NCI-H2227 treated with DMSO at 0.1 percent for 48 hours (cell line): ENCODE results near the gene PLET1.

Source experiments
- DNase-seq: peaks from one replicate; lab custom pipeline; 2025; lab: John Stamatoyannopoulos, UW

PLET1 gene

GRCh38 chr11:112238041-112238440 lies 22.6 kb downstream of the PLET1 start:
- no peak for DNase-seq

GRCh38 chr11:112237451-112237850 lies 23.2 kb downstream of the PLET1 start:
- no peak for DNase-seq

GRCh38 chr11:112235750-112236390 lies 24.8 kb downstream of the PLET1 start:
- no peak for DNase-seq

- DNase-seq: no peak
Measured at GRCh38 chr11:112231952-112232351, 28.7 kb downstream of the PLET1 start.

- DNase-seq: no peak
Measured at GRCh38 chr11:112229746-112230433, 30.8 kb downstream of the PLET1 start.

- no peak for DNase-seq
Measured at GRCh38 chr11:112229159-112229558, 31.5 kb downstream of the PLET1 start.

- no peak for DNase-seq
Measured at GRCh38 chr11:112228706-112229105, 32.0 kb downstream of the PLET1 start.

GRCh38 chr11:112227471-112227870 lies 33.2 kb downstream of the PLET1 start:
- DNase-seq: no peak

GRCh38 chr11:112226831-112227401 lies 33.7 kb downstream of the PLET1 start:
- no peak for DNase-seq

- DNase-seq: peak; percentile 70
Measured at GRCh38 chr11:112226062-112226830, 34.4 kb downstream of the PLET1 start, which contains the start of gene PTS. Gene PTS, plus strand, starts transcription at chr11:112226428. Its CDS starts 16 bp downstream, at chr11:112226444.

GRCh38 chr11:112225753-112226061 lies 35.0 kb downstream of the PLET1 start:
- DNase-seq: no peak

- no peak for DNase-seq
Measured at GRCh38 chr11:112223754-112224532, 36.7 kb downstream of the PLET1 start.

- no peak for DNase-seq
Measured at GRCh38 chr11:112223121-112223520, 37.5 kb downstream of the PLET1 start.

- DNase-seq: no peak
Measured at GRCh38 chr11:112222303-112222702, 38.4 kb downstream of the PLET1 start.

GRCh38 chr11:112221274-112221835 lies 39.3 kb downstream of the PLET1 start:
- no peak for DNase-seq

- peak; percentile 75 for DNase-seq
Measured at GRCh38 chr11:112219476-112220232, 41.0 kb downstream of the PLET1 start.

- DNase-seq: no peak
Measured at GRCh38 chr11:112216561-112217105, 44.0 kb downstream of the PLET1 start.

- DNase-seq: no peak
Measured at GRCh38 chr11:112215621-112216020, 45.0 kb downstream of the PLET1 start.

GRCh38 chr11:112213753-112214152 lies 46.9 kb downstream of the PLET1 start:
- no peak for DNase-seq

GRCh38 chr11:112212710-112213109 lies 48.0 kb downstream of the PLET1 start:
- DNase-seq: no peak

GRCh38 chr11:112212290-112212689 lies 48.4 kb downstream of the PLET1 start:
- no peak for DNase-seq
